Ishikawa (cell line): ENCODE data around the gene TMEM181.

ENCODE experiments used
- CEBPB ChIP-seq: IDR thresholded peaks from 2 replicates; pipeline ENCODE4 v1.6.1; 2012
- CREB1 ChIP-seq: IDR thresholded peaks from 2 replicates; pipeline ENCODE4 v1.6.1; 2012; ENCODE audit warnings: low read depth
- EGR1 ChIP-seq: IDR thresholded peaks from 2 replicates; pipeline ENCODE4 v1.6.1; 2012
- EP300 ChIP-seq: IDR thresholded peaks from 2 replicates; pipeline ENCODE4 v1.6.1; 2012; ENCODE audit warnings: borderline replicate concordance
- FOXM1 ChIP-seq: IDR thresholded peaks from 2 replicates; pipeline ENCODE4 v1.6.1; 2012; ENCODE audit warnings: low read depth, borderline replicate concordance
- MAX ChIP-seq: IDR thresholded peaks from 2 replicates; pipeline ENCODE4 v1.6.1; 2012
- NFIC ChIP-seq: IDR thresholded peaks from 2 replicates; pipeline ENCODE4 v1.6.1; 2012
- RAD21 ChIP-seq: IDR thresholded peaks from 2 replicates; pipeline ENCODE4 v1.6.1; 2012; ENCODE audit warnings: low read depth
- REST ChIP-seq: IDR thresholded peaks from 2 replicates; pipeline ENCODE4 v1.6.1; 2012; ENCODE audit warnings: low read depth, mild to moderate bottlenecking
- TAF1 ChIP-seq: IDR thresholded peaks from 2 replicates; pipeline ENCODE4 v1.6.1; 2012; ENCODE audit warnings: low read depth, mild to moderate bottlenecking
- TCF12 ChIP-seq: IDR thresholded peaks from 2 replicates; pipeline ENCODE4 v1.6.1; 2012; ENCODE audit warnings: low read depth
- TEAD4 ChIP-seq: IDR thresholded peaks from 2 replicates; pipeline ENCODE4 v1.6.1; 2012
- USF1 ChIP-seq: IDR thresholded peaks from 2 replicates; pipeline ENCODE4 v1.6.1; 2012
- YY1 ChIP-seq: IDR thresholded peaks from 2 replicates; pipeline ENCODE4 v1.6.1; 2012; ENCODE audit warnings: low read depth
- ZBTB7A ChIP-seq: IDR thresholded peaks from 2 replicates; pipeline ENCODE4 v1.6.1; 2012; ENCODE audit warnings: low read depth

The TMEM181 gene

GRCh38 chr6:158521759-158522158 lies 38.1 kb upstream of the TMEM181 start:
- no peak for TF ChIP-seq EGR1
- TF ChIP-seq RAD21: no peak
- no peak for TF ChIP-seq USF1
- no peak for TF ChIP-seq TCF12
- no peak for TF ChIP-seq TAF1
- no peak for TF ChIP-seq FOXM1
- no peak for TF ChIP-seq ZBTB7A
- TF ChIP-seq REST: no peak
- TF ChIP-seq CREB1: no peak
- no peak for TF ChIP-seq YY1
- TF ChIP-seq CEBPB: no peak
- TF ChIP-seq MAX: no peak
- no peak for TF ChIP-seq NFIC
- TF ChIP-seq TEAD4: no peak
- TF ChIP-seq EP300: no peak

GRCh38 chr6:158522616-158523015 lies 37.3 kb upstream of the TMEM181 start:
- no peak for TF ChIP-seq EGR1
- no peak for TF ChIP-seq TEAD4
- TF ChIP-seq ZBTB7A: no peak
- no peak for TF ChIP-seq NFIC
- TF ChIP-seq CREB1: no peak

- no peak for TF ChIP-seq FOXM1
- no peak for TF ChIP-seq NFIC
- no peak for TF ChIP-seq REST
- no peak for TF ChIP-seq YY1
- TF ChIP-seq CREB1: no peak
- no peak for TF ChIP-seq TCF12
- TF ChIP-seq RAD21: no peak
- TF ChIP-seq EP300: no peak
- TF ChIP-seq CEBPB: no peak
- TF ChIP-seq USF1: no peak
- TF ChIP-seq TAF1: no peak
- TF ChIP-seq MAX: no peak
- no peak for TF ChIP-seq EGR1
- TF ChIP-seq ZBTB7A: no peak
- TF ChIP-seq TEAD4: no peak
These were observed 35.6 kb upstream of the TMEM181 start for GRCh38 chr6:158524311-158524710.

GRCh38 chr6:158528826-158529225 lies 31.1 kb upstream of the TMEM181 start:
- no peak for TF ChIP-seq USF1
- TF ChIP-seq TAF1: no peak
- TF ChIP-seq YY1: no peak
- no peak for TF ChIP-seq TEAD4
- TF ChIP-seq RAD21: no peak
- TF ChIP-seq EP300: no peak
- no peak for TF ChIP-seq EGR1
- no peak for TF ChIP-seq MAX
- TF ChIP-seq ZBTB7A: no peak
- no peak for TF ChIP-seq REST
- TF ChIP-seq CREB1: no peak
- no peak for TF ChIP-seq TCF12
- no peak for TF ChIP-seq CEBPB
- no peak for TF ChIP-seq FOXM1
- TF ChIP-seq NFIC: no peak
